GM19328 (cell line): ENCODE measurements around the gene SMIM44.

Source experiments
- ATAC-seq: cut with Tn5 transposase; IDR thresholded peaks from one replicate; pipeline ENCODE4 v1.9.1; 2021; ENCODE audit warnings: mild to moderate bottlenecking, moderate library complexity; ENCODE audit not compliant: unreplicated experiment

SMIM44 gene

DNA sequence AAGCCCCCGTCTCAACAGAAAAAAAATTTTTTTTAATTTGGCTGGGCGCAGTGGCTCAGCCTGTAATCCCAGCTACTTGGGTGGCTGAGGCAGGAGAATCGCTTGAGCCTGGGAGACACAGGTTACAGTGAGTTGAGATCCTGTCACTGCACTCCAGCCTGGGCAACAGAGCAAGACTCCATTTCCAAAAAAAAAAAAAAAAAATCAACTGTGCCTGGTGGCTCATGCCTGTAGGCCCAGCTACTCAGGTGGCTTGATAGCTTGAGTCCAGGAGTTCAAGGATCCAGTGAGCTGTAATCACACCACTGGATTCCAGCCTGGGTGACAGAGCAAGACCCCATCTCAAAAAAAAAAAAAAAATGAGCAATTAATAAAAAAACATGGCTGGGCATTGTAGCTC, 18.5 kb upstream of the SMIM44 start:
- ATAC-seq = no peak

DNA sequence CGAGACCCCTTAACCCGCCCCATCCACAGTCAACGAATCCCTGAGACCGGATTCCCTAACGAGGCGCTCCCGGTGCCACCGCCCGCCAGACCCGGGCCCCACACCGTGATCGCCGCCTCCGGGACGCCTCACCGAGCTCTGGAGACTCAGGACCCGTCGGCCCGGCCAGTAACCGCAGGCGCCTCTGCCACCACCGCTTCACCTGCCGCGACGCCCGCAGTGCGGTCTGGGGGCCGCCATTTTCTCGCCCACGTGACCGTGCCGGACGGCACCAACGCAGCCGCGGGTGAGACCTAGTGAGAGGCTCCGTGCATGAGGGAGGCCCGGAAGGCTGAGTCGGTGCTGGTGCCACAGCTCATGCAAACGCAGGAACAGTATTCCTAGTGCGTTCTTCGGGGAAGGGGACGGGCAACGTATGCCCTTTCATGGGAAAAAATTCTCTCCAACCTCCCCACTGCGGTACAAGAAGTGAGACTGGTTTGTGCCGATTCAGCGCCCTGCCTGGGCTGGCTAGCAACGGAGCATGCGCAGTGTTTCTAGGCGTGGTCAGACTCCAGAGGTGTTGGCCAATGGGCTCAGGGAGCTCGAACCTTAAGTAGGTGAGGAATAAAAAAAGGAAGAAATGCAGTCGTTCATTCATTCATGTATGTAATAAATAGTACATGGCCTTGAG, 17.3 kb upstream of the SMIM44 start, which contains the start of gene DOHH:
TSS of gene DOHH (minus strand) at position 246 of the 673 bp plus-strand sequence. CDS start 3,860 bp downstream, outside the sequence.
- ATAC-seq = peak; percentile 72

DNA sequence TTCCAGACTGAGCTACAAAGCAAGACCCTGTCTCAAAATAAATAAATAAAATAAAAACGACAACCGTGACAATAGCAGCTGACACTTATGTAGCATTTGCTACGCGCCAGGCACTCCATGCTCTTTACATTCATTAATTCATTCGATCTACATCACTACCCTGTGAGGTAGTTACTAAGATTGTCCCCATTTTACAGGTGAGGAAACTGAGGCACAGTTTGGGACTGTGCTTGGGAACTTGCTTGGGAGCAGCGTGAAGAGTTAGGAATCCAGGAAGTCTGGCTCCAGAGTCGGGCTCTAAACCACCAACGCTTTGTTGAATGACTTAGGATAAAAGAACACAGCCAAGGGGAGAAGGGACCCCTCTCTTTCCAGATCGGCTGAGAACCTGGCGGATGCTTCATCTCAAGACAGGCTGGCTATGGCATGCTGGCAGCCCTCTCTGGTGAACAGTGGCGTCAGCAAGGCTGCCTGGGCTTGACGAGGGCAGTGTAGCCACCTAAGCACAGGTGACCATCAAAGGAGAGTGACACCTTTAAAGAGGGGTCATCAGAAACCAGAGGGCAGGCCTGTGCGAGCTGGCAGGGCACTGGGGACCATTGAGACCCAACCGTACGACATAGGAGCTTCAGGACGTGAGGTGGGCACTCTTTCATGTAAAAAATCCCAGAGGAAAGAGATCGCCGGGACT, 16.6 kb upstream of the SMIM44 start:
- no peak for ATAC-seq

DNA sequence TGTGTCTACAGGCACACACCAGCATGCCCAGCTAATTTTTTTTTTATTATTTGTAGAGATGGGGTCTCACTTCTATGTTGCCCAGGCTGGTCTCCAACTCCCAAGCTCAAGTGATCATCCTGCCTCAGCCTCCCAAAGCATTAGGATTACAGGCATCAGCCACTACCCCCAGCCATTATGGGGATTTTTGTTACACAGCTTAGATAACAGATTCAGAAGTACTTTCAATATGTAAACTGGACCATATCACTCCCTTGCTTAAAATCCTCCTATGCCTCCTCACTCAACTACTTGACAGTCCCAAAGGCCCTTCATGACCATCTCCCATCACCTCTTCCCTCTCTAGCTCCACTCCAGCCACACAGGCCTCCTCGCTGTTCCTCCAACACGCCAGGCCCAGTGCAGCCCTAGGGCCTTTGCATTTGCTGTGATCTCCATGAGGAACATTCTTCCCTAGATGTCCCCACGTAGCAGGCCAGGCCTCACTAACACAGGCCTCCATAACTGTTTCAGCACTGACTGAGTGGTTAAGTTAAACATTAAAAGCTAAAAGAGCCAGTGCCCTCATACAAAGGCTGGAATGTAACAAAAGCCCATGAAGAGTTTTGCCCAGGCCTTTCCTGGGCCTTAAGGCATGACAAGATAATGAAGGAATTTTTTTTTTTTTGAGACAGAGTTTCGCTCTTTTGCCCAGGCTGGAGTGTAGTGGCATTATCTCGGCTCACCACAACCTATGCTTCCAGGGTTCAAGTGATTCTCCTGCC, 14.7 kb upstream of the SMIM44 start:
- no peak for ATAC-seq

DNA sequence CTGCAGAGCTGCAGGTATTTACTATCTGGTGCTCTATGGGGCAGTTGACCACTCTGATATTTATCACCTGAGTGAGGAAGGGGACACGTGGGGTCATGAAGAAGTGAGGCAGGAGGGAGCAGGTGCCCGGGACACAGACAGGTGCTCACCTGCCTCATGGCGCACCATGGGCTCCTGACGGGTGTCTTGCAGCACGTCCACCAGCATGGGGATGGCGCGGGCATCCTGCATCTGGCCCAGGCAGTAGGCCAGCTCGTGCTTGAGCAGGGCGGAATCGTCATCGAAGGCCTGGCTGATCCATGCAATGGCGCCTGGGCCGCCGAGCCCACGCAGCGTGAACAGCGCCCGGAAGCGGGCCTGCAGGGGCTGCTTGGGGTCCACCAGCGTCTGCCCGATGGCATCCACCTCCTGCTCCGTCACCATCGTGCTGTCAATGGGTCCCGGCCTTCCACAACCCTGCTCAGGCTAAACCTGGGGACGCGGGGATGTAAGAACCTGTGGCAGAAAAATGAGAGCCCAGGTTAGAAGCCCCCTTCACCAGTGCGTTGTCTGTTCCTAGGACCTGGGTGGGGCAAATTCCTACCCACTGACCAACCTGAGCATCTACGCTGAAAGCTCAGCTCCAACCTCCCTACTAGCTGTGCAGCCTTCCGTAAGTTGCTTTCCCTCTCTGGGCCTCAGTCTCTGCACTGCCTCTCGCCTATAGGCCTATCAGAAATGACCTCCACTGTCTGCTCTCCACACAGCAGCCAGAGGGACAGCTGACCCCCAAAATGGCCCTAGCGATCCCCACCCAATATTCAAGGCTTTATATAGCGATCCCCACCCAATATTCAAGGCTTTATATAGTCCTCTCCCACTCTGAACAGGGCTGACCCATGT, 13.4 kb upstream of the SMIM44 start:
- no peak for ATAC-seq

DNA sequence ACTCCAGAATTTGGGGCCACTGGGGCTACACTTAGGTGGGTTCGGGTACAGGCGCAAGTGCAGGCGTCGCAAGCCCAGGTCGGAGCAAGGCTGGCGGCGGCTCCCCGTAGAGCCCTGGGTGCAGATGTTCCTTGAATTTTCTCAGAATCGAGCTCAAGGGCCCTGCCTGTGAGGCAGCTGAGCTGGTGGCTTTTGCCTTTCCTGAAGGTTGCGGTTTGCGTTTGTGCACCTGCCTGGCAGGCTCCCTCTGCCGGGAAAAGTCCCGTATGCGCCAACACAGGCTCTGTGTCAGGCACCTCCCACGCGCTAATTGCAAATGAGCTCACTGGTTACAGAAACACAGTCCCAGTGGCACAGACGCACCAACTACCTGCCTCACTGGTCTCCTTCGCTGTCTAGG, 11.3 kb upstream of the SMIM44 start:
- no peak for ATAC-seq

DNA sequence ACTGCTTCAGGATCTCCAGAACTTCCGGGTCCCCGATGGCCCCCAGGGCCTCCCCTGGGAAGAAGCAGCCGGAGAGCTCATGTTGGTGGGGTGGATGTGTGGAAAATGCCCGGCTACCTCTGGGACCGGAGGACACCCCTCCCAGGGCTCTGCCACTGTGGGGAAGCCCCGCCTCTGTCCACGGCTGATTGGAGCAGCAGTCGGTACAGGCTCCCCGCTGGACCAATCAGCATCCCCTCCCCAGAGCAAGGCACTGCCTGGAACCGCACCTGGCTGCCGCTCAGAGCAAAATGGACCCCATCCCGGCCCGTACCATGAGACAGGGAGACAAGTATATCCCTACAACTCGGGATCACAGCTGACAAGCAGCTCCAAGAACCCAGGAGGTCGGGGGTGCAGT, 10.8 kb upstream of the SMIM44 start:
- no peak for ATAC-seq

DNA sequence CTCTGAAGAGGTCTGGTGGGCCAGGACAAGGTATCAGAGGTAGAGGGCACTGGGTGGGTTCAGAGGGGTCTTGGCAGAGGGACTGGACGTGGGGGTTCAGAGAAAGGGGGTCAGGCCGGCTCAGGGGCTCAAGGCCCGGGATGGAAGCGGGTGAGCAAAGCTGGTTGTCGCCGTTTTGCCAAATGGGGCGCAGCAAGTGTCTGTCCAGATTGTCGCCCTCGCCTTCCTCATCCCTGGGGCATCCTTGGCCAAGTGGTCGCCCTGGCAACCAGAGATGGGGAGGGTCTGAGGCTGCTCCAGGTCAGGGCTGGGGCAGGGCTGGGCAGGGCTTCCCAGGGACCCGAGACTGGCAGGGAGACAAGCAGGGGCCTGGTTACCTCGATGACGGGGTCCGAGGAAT, 10.4 kb upstream of the SMIM44 start:
- no peak for ATAC-seq

DNA sequence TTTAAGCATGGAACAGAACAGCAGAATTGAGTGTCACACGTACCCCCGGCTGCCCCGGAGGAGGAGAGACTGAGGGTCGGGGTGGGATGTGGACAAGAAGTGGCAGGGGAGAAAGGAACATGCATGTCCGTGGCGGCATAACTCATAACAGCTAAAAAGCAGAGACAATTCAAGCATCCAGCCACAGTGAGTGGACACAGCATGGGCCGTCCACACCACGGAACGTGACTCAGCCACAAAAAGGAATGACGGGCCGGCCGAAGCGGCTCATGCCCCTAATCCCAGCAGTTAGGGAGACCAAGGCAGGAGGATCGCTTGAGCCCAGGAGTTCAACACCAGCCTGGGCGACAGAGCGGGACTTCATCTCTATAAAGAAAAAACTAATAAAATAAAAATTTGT, 9.7 kb upstream of the SMIM44 start:
- ATAC-seq = no peak

DNA sequence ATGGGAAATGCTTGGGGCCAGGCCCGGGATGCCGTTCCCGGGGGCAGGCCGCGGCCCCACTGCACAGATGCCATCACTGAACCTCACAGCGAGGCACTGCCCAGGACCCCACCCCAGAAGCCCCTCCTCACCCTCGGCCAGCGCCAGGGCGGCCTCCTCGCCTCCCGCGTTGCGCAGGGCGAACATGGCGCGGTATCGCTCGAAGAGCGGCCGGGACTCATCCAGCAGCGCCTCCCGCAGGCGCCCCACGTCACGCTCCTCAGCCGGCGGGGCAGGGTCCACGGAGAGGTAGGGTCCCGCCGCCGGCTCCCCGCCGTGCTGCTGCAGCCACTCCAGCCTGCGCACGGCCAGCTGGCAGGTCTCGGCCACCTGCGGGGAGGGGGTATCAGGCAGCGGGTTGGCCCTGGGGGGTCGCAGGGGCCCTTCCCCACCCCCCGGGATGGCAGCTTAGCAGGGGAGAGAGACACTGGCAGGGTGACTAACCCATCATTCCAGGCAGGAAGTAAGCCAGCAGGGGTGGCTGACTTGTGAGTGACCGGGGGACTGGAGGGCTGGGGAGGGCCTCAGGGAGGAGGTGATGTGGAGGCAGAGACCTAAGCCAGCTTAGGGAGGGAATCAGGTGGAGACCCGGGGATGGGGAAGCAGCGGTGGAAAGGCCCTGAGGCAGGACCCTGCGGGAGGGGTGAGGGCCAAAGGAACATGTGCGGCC, 9.0 kb upstream of the SMIM44 start:
- no peak for ATAC-seq

DNA sequence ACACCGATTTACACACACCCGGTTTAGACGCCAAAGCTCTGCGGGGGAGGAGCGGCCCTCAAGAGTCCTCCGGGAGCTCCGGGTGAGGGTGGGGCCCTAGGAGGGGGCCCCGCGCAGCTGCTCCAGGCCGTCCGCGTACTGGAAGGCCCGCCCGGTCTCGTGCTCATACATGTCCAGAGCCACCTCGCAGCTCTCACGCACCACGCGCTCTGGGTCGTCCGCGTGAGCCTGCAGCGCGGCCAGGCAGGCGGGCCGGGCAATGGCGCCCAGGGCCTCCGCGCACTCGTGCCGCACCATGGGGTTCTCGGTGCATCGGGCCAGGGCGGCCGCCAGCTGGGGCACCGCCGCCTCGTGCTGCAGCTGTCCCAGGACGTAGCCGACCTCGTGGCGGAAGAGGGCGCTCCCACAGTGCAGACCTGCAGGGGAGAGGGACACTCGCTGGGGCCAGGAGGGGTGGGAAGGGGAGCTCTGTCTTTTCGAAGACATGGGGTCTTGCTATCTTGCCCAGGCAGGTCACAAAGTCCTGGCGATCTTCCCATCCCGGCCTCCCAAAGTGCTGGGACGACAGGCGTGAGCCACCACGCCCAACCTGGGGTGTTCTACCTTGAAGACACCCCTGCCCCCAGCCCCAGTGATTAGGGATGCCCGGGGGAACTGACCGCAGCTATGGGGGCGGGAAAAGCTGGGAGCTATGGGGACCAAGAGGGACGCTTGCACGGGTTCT, 8.3 kb upstream of the SMIM44 start:
- ATAC-seq = no peak

DNA sequence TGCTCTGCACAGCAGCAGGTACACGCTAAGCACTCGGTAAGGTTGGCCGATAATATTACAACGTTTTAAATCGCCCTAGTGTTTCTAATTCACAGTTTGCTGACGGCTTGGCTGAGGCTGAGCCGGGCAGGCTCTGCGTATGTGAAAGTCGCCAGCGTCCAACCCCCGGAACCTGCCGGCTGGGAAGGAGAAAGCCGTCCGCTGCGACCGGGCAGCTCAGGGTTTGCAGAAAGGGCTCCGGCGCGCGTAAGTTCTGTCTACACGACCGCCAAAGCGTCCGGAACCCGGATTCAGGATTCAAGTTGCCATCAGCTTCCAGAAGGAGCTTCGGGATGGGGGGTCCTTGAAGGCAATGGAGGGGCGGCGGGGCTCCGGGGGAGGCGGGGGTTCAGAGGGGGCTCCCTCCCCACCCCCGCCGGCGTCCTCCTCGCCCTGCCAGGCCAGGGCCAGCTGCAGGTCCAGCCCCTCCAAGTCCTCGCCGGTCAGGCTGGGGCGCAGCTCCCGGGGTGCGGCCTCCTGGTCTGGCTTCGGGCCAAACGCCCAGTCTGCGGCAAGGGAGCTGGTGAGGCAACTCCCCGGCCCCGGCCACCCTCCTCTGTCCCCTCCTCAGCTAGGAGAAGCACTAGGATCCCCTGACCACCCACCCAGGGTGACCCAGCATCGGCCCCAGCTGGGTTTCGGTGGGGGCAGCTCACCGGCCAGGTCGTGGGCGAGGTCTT, 575 bp downstream of the SMIM44 start:
- ATAC-seq = no peak

DNA sequence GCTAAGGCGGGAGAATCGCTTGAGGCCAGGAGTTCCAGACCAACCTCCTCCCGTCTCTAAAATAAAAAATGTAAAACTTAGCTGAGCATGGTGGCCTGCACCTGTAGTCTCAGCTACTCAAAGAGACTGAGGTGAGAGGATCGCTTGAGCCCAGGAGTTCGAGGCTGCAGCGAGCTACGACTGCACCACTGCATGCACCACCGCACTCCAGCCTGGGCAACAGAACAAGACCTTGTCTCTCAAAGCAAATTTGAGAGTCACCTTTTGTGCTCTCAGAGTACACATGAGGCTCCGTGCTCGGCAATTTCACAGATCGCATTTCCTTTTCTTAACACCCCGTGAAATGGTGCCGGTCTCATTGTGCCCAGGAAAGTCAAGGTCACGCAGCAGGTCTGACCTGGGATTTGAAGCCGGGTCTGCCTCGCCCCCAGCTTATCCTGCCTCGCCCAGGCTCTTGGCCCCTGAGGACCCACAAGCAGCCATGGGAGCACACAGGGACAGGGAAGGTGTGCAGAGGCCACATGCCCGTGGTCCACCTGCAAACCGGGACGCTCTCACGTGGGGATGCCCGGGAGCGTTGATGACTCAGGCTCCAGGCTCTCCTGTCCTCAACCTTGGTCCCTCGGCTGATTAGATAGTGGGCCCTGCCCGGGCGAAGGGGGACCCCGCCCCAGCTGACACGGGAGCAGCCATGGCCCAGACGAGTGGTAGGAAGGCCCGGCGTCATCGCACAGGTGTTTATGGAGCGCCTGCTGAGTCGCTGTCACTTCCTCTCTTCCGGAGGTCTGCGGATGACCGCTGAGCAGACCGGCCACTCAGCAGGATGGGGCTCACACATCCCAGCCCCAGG, 1.8 kb downstream of the SMIM44 start:
- no peak for ATAC-seq

DNA sequence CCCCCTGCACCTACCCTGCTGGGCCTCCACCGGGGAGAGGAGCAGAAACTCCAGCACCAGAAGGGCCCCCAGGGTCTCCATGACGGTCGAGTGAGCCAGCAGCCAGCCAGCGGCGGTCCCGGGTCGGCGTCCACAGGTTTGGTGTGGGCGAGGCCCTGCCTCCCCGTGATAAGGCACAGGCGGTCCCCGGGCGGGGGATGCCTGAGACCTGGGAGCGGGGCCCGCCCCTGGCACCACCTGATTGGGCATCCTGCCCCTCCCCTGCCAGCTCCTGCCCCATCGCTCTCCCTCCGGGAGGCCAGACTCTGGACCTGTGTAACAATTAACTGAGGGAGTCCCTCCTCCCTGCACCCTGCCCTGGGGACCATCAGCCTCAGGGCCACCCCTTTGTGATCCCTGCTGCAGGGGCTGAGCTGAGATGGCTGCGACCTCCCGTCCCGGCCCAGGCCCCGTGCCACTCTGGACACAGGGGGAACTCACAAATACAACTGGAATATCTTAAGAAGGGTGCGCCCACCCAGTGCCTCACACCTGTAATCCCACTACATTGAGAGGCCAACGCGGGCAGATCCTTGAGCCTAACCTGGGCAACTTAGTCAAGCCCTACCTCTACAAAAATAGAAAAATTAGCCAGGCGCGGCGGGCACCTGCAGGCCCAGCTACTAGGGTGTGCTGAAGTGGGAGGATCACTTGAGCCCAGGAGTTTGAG, 2.7 kb downstream of the SMIM44 start, which contains the start of gene SMIM24:
TSS of gene SMIM24 (minus strand) at position 143 of the 709 bp plus-strand sequence. CDS start at position 81, 62 bp downstream.
- no peak for ATAC-seq

DNA sequence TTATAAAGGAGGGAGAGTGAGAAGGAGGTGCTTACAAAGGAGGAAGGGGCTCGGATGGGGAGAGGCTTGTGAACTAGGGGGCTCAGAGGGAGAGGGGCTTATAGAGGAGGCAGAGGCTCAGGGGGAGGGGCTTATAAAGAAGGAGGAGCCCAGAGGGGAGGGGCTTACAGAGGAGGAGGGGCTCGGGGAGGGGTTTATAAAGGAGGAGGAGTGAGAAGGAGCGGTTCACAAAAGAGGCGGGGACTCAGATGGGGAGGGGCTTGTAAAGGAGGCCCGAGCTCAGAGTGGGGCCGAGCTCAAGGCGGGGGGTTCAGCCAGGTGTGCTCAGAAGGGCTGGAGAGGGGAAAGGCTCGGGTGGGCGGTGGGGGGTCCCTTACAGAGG, 3.4 kb downstream of the SMIM44 start:
- ATAC-seq = no peak

DNA sequence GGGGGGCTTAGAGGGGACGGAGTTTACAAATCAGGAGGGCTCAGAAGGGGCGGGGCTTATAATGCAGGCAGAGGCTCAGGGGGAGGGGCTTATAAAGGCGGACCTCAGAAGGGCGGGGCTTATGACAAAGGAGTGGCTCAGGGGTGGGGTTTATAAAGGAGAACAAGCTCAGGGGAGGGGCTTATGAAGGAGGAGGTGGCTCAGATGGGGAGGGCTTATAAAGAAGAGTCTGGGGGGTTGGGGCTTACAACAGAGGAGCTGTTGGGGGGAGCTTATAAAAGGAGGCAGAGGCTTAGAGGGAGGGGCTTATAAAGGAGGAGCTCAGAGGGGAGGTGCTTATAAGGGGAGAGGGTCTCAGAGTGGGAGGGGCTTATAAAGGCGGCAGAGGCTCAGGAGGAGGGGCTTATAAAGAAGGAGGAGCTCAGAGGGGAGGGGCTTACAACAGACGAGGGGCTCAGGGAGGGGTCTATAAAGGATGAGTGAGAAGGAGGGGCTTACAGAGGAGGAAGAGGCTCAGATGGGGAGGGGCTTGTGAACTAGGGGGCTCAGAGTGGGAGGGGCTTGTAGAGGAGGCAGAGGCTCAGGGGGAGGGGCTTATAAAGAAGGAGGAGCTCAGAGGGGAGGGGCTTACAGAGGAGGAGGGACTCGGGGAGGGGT, 3.9 kb downstream of the SMIM44 start:
- ATAC-seq = no peak
